ENCODE measurements around the gene DHH.
"Not testable (repeated sequence)": the region's sequence is repeated elsewhere in the genome, so short reads cannot be mapped to it uniquely, and the experiment has no call there.

Gene DHH

GRCh38 chr12:49070971-49071370 lies 23.6 kb downstream of the DHH start:
- no peak for DNase-seq (ENCODE audit: low read depth)

- DNase-seq (ENCODE audit: low read depth), result peak; percentile 98
Measured at GRCh38 chr12:49069507-49070346, 24.9 kb downstream of the DHH start, which contains the start of gene RHEBL1. RHEBL1 (minus strand) TSS chr12:49069979; CDS start chr12:49069785, 194 bp downstream.

GRCh38 chr12:49068879-49069506 lies 25.6 kb downstream of the DHH start:
- DNase-seq (ENCODE audit: low read depth), result peak; percentile 34

- DNase-seq (ENCODE audit: low read depth), result no peak
Measured at GRCh38 chr12:49066120-49066519, 28.5 kb downstream of the DHH start.

GRCh38 chr12:49064767-49065152 lies 29.8 kb downstream of the DHH start:
- DNase-seq (ENCODE audit: low read depth), result no peak

GRCh38 chr12:49061916-49062315 lies 32.7 kb downstream of the DHH start:
- not testable (repeated sequence) for DNase-seq (ENCODE audit: low read depth)

GRCh38 chr12:49061157-49061650 lies 33.4 kb downstream of the DHH start:
- peak; percentile 22 for DNase-seq (ENCODE audit: low read depth)

GRCh38 chr12:49060237-49061156 lies 34.1 kb downstream of the DHH start, which contains the start of gene KMT2D:
KMT2D (minus strand) TSS chr12:49060794; CDS start chr12:49055324, 5,470 bp downstream.
- peak; percentile 98 for DNase-seq (ENCODE audit: low read depth)

- peak; percentile 41 for DNase-seq (ENCODE audit: low read depth)
Measured at GRCh38 chr12:49059299-49060171, 35.1 kb downstream of the DHH start.

- DNase-seq (ENCODE audit: low read depth), result peak; percentile 28
Measured at GRCh38 chr12:49059045-49059298, 35.6 kb downstream of the DHH start.

GRCh38 chr12:49058366-49059044 lies 36.1 kb downstream of the DHH start:
- peak; percentile 20 for DNase-seq (ENCODE audit: low read depth)

GRCh38 chr12:49057888-49058287 lies 36.7 kb downstream of the DHH start:
- DNase-seq (ENCODE audit: low read depth), result no peak

GRCh38 chr12:49055978-49056754 lies 38.4 kb downstream of the DHH start:
- peak; percentile 85 for DNase-seq (ENCODE audit: low read depth)

- no peak for DNase-seq (ENCODE audit: low read depth)
Measured at GRCh38 chr12:49055092-49055491, 39.5 kb downstream of the DHH start.

- DNase-seq (ENCODE audit: low read depth), result no peak
Measured at GRCh38 chr12:49054524-49054923, 40.1 kb downstream of the DHH start.

GRCh38 chr12:49054096-49054495 lies 40.5 kb downstream of the DHH start:
- DNase-seq (ENCODE audit: low read depth), result no peak

- DNase-seq (ENCODE audit: low read depth), result no peak
Measured at GRCh38 chr12:49052451-49053208, 42.0 kb downstream of the DHH start.

- DNase-seq (ENCODE audit: low read depth), result no peak
Measured at GRCh38 chr12:49051777-49052438, 42.7 kb downstream of the DHH start.

- DNase-seq (ENCODE audit: low read depth), result no peak
Measured at GRCh38 chr12:49051373-49051764, 43.2 kb downstream of the DHH start.

All from ELR (cell line).